Naive thymus-derived CD8-positive, alpha-beta T cell (primary cell): ENCODE results near the gene CNTNAP2. TPM values are rescaled to one million over a fixed set of nuclear protein-coding genes. Genes with fewer than 3 reads are reported as not detected.
"Not testable (repeated sequence)": the region's sequence is repeated elsewhere in the genome, so short reads cannot be mapped to it uniquely, and the experiment has no call there.

Experiments
- ATAC-seq, 2 donors: fragments of 150-1000 bp; cut with Tn5 transposase in 1 of 2; sonication (Bioruptor Pico), chemical (Tn5 transposase) in 1 of 2; 1 replicate in 1 of 2; 2 replicates in 1 of 2; pipeline ENCODE4 v1.10.0; 2021; ENCODE audit warnings: mild to moderate bottlenecking in 2 of 2, moderate library complexity in 2 of 2
- POLR2A ChIA-PET: fragments of 350-600 bp; sonication (Branson Sonifier 250); formaldehyde crosslinking; loops from one replicate; lab custom pipeline; 2021; ENCODE audit warnings: antibody characterized with exemption; lab: Charles Lee
- DNase-seq, 10 donors: peaks; one replicate each; pipeline versions ENCODE4 v3.0.0 to v3.0.0-alpha.2; 2020 to 2022
- H3K27ac Mint-ChIP-seq, 10 donors: one replicate each; pipeline ENCODE4 v1.8.0; 2020 to 2022; ENCODE audit warnings: mild to moderate bottlenecking in 10 of 10, mixed read lengths in 10 of 10, moderate library complexity in 4 of 10, inconsistent platforms in 1 of 10
- H3K27me3 Mint-ChIP-seq, 5 donors: one replicate each; pipeline ENCODE4 v1.8.0; 2021 to 2022; ENCODE audit warnings: mixed read lengths in 5 of 5
- H3K36me3 Mint-ChIP-seq, 3 donors: one replicate each; pipeline ENCODE4 v1.8.0; 2020 to 2022; ENCODE audit warnings: mixed read lengths in 3 of 3, mild to moderate bottlenecking in 2 of 3, inconsistent platforms in 1 of 3
- H3K4me1 Mint-ChIP-seq, 4 donors: one replicate each; pipeline ENCODE4 v1.8.0; 2021 to 2022; ENCODE audit warnings: mixed read lengths in 4 of 4
- H3K4me3 Mint-ChIP-seq, 10 donors: one replicate each; pipeline ENCODE4 v1.8.0; 2020 to 2022; ENCODE audit warnings: mild to moderate bottlenecking in 10 of 10, mixed read lengths in 10 of 10, moderate library complexity in 6 of 10, inconsistent platforms in 1 of 10
- H3K9me3 Mint-ChIP-seq, 9 donors: one replicate each; pipeline ENCODE4 v1.8.0; 2020 to 2022; ENCODE audit warnings: mixed read lengths in 9 of 9, mild to moderate bottlenecking in 3 of 9, inconsistent platforms in 1 of 9, moderate library complexity in 1 of 9
- polyA plus RNA-seq, 3 donors: library from polyadenylated mRNA; unstranded; fragments of 300-500 nt; fragmentation: Illumina TruSeq; gene quantifications; one replicate each; pipeline ENCODE4 v1.2.3, GENCODE V29; 2021
- total RNA-seq, 8 experiments: library from RNA in 2 of 8; stranded (reverse) in 2 of 8; gene quantifications; one replicate each; pipeline ENCODE4 v1.2.3 and lab custom pipeline; 2021 to 2026

Gene CNTNAP2
- total and polyA plus RNA-seq, 5 experiments from 2014 or later, result 0.12 to 1.5 (median 0.71) TPM; not detected in 1

- Mint-ChIP-seq H3K36me3 (no peaks in the 10 kb centered on the region), H3K27me3 (no peaks in the 10 kb centered on the region), H3K4me1 (no peaks in the 10 kb centered on the region), H3K27ac (no peak overlapping the region), H3K9me3 (peaks cover 2 to 22% (median 8%) of the 10 kb centered on the region in 9 donors), H3K4me3 (no peak overlapping the region)
- POLR2A ChIA-PET, result no interaction called here
- DNase-seq (no peak), ATAC-seq (no peak)
Measured at GRCh38 chr7:146875237-146875785, 758.7 kb downstream of the CNTNAP2 start.

- Mint-ChIP-seq H3K9me3 (peaks cover 2 to 22% (median 7%) of the 10 kb centered on the region in 9 donors), H3K27ac (no peak overlapping the region)
- POLR2A ChIA-PET, result no interaction called here
Measured at GRCh38 chr7:146875981-146876380, 759.4 kb downstream of the CNTNAP2 start.

GRCh38 chr7:146876411-146876810 is 759.8 kb downstream of the CNTNAP2 start:
- no peak overlapping the region for H3K4me3 Mint-ChIP-seq
- no peak for DNase-seq
- H3K9me3 Mint-ChIP-seq, result peaks cover 2 to 22% (median 7%) of the 10 kb centered on the region in 9 donors
- no peak overlapping the region for H3K27ac Mint-ChIP-seq
- POLR2A ChIA-PET, result no interaction called here
- no peak for ATAC-seq
- no peaks in the 10 kb centered on the region for H3K27me3 Mint-ChIP-seq
- no peaks in the 10 kb centered on the region for H3K4me1 Mint-ChIP-seq
- no peaks in the 10 kb centered on the region for H3K36me3 Mint-ChIP-seq

More at GRCh38 chr7:146875981-146876380, 759.4 kb downstream of the CNTNAP2 start:
- Mint-ChIP-seq H3K4me3 (no peak overlapping the region), H3K4me1 (no peaks in the 10 kb centered on the region), H3K27me3 (no peaks in the 10 kb centered on the region), H3K36me3 (no peaks in the 10 kb centered on the region)
- ATAC-seq, result no peak
- no peak for DNase-seq

GRCh38 chr7:146878901-146879300 is 762.3 kb downstream of the CNTNAP2 start:
- ATAC-seq (no peak), DNase-seq (no peak)
- Mint-ChIP-seq H3K27me3 (no peaks in the 10 kb centered on the region), H3K36me3 (no peaks in the 10 kb centered on the region), H3K9me3 (peaks cover 0 to 17% (median 7%) of the 10 kb centered on the region in 9 donors), H3K4me3 (no peak overlapping the region), H3K27ac (no peak overlapping the region), H3K4me1 (no peaks in the 10 kb centered on the region)
- POLR2A ChIA-PET, result no interaction called here

- no peaks in the 10 kb centered on the region for H3K4me1 Mint-ChIP-seq
- H3K9me3 Mint-ChIP-seq, result peaks cover 0 to 11% (median 0%) of the 10 kb centered on the region in 9 donors
- H3K4me3 Mint-ChIP-seq, result no peak overlapping the region
- no peaks in the 10 kb centered on the region for H3K36me3 Mint-ChIP-seq
- POLR2A ChIA-PET, result no interaction called here
- ATAC-seq (no peak), DNase-seq (no peak)
- H3K27me3 Mint-ChIP-seq, result no peaks in the 10 kb centered on the region
- no peak overlapping the region for H3K27ac Mint-ChIP-seq
Measured at GRCh38 chr7:146885231-146885630, 768.6 kb downstream of the CNTNAP2 start.

- POLR2A ChIA-PET, result no interaction called here
- Mint-ChIP-seq H3K4me1 (no peaks in the 10 kb centered on the region), H3K27me3 (no peaks in the 10 kb centered on the region), H3K27ac (no peak overlapping the region), H3K9me3 (peaks cover 0 to 17% (median 2%) of the 10 kb centered on the region in 9 donors), H3K36me3 (no peaks in the 10 kb centered on the region), H3K4me3 (no peak overlapping the region)
- ATAC-seq, result no peak
- DNase-seq, result no peak
Measured at GRCh38 chr7:146889806-146890555, 773.4 kb downstream of the CNTNAP2 start.

- H3K27ac Mint-ChIP-seq, result no peak overlapping the region
Measured at GRCh38 chr7:146892151-146892550, 775.5 kb downstream of the CNTNAP2 start.

GRCh38 chr7:146894927-146895326 is 778.3 kb downstream of the CNTNAP2 start:
- POLR2A ChIA-PET, result no interaction called here
- DNase-seq (no peak), ATAC-seq (no peak)
- no peaks in the 10 kb centered on the region for H3K27me3 Mint-ChIP-seq
- H3K36me3 Mint-ChIP-seq, result no peaks in the 10 kb centered on the region
- H3K4me3 Mint-ChIP-seq, result no peak overlapping the region
- H3K9me3 Mint-ChIP-seq, result peaks cover 0 to 17% (median 1%) of the 10 kb centered on the region in 9 donors
- no peak overlapping the region for H3K27ac Mint-ChIP-seq
- H3K4me1 Mint-ChIP-seq, result no peaks in the 10 kb centered on the region

More at GRCh38 chr7:146892151-146892550, 775.5 kb downstream of the CNTNAP2 start:
- H3K27me3 Mint-ChIP-seq, result no peaks in the 10 kb centered on the region
- peaks cover 0 to 17% (median 2%) of the 10 kb centered on the region in 9 donors for H3K9me3 Mint-ChIP-seq
- no peaks in the 10 kb centered on the region for H3K4me1 Mint-ChIP-seq
- POLR2A ChIA-PET, result no interaction called here
- DNase-seq, result no peak
- ATAC-seq, result no peak
- no peak overlapping the region for H3K4me3 Mint-ChIP-seq
- H3K36me3 Mint-ChIP-seq, result no peaks in the 10 kb centered on the region

- Mint-ChIP-seq H3K4me3 (no peak overlapping the region), H3K27me3 (no peaks in the 10 kb centered on the region), H3K9me3 (peaks cover 0 to 20% (median 2%) of the 10 kb centered on the region in 9 donors), H3K4me1 (no peaks in the 10 kb centered on the region), H3K27ac (no peak overlapping the region), H3K36me3 (no peaks in the 10 kb centered on the region)
- no peak for ATAC-seq
- no peak for DNase-seq
- POLR2A ChIA-PET, result no interaction called here
Measured at GRCh38 chr7:146902266-146902665, 785.7 kb downstream of the CNTNAP2 start.

GRCh38 chr7:146902728-146903127 is 786.1 kb downstream of the CNTNAP2 start:
- H3K9me3 Mint-ChIP-seq, result peaks cover 0 to 20% (median 2%) of the 10 kb centered on the region in 9 donors
- DNase-seq (no peak), ATAC-seq (no peak)
- POLR2A ChIA-PET, result no interaction called here
- no peak overlapping the region for H3K27ac Mint-ChIP-seq
- H3K4me1 Mint-ChIP-seq, result no peaks in the 10 kb centered on the region
- H3K27me3 Mint-ChIP-seq, result no peaks in the 10 kb centered on the region
- no peak overlapping the region for H3K4me3 Mint-ChIP-seq
- H3K36me3 Mint-ChIP-seq, result no peaks in the 10 kb centered on the region

GRCh38 chr7:146905746-146906145 is 789.1 kb downstream of the CNTNAP2 start:
- H3K9me3 Mint-ChIP-seq, result peaks cover 0 to 16% (median 2%) of the 10 kb centered on the region in 9 donors
- ATAC-seq, H3K27me3 Mint-ChIP-seq, H3K27ac Mint-ChIP-seq, H3K4me3 Mint-ChIP-seq, DNase-seq, H3K4me1 Mint-ChIP-seq, POLR2A ChIA-PET, H3K36me3 Mint-ChIP-seq: not testable (repeated sequence)

GRCh38 chr7:146922782-146923181 is 806.2 kb downstream of the CNTNAP2 start:
- Mint-ChIP-seq H3K36me3 (peaks cover 0 to 8% (median 0%) of the 10 kb centered on the region in 3 donors), H3K9me3 (peaks cover 0 to 20% (median 8%) of the 10 kb centered on the region in 9 donors)

GRCh38 chr7:146926841-146927240 is 810.2 kb downstream of the CNTNAP2 start:
- H3K27me3 Mint-ChIP-seq, result no peaks in the 10 kb centered on the region
- ATAC-seq, result no peak
- H3K4me1 Mint-ChIP-seq, result no peaks in the 10 kb centered on the region
- DNase-seq, result no peak
- no peaks in the 10 kb centered on the region for H3K36me3 Mint-ChIP-seq
- no peak overlapping the region for H3K27ac Mint-ChIP-seq
- POLR2A ChIA-PET, result no interaction called here
- no peak overlapping the region for H3K4me3 Mint-ChIP-seq
- peaks cover 0 to 7% (median 0%) of the 10 kb centered on the region in 9 donors for H3K9me3 Mint-ChIP-seq

More at GRCh38 chr7:146922782-146923181, 806.2 kb downstream of the CNTNAP2 start:
- Mint-ChIP-seq H3K27me3 (no peaks in the 10 kb centered on the region), H3K4me1 (no peaks in the 10 kb centered on the region), H3K4me3 (no peak overlapping the region), H3K27ac (no peak overlapping the region)
- POLR2A ChIA-PET, result no interaction called here
- ATAC-seq (no peak), DNase-seq (no peak)
